Stomach (tissue), 9 donors: ENCODE data around the gene SLC35G2. TPM values are rescaled to one million over a fixed set of nuclear protein-coding genes. Genes with fewer than 3 reads are reported as not detected.
"Not testable (repeated sequence)": the region's sequence is repeated elsewhere in the genome, so short reads cannot be mapped to it uniquely, and the experiment has no call there.

Experiments used
- DNase-seq, 2 donors: peaks; one replicate each; pipeline versions ENCODE4 v3.0.0 to v3.0.0-alpha.2; 2013 to 2019
- H3K27ac ChIP-seq, 5 donors: fragments of 200-600 bp in 4 of 5; sonication (generic) in 4 of 5; one replicate each; pipeline ENCODE4 v1.5.1; 2013 to 2019; ENCODE audit warnings: mild to moderate bottlenecking in 1 of 5, moderate library complexity in 1 of 5
- H3K27me3 ChIP-seq, 3 donors: fragments of 200-600 bp; sonication (generic); one replicate each; pipeline ENCODE4 v1.5.1; 2017 to 2019; ENCODE audit warnings: mixed run types in 1 of 3
- H3K36me3 ChIP-seq, 4 donors: fragments of 200-600 bp; sonication (generic); 1 replicate in 3 of 4; 2 replicates in 1 of 4; pipeline ENCODE4 v1.5.1; 2016 to 2019
- H3K4me1 ChIP-seq, 4 donors: fragments of 200-600 bp; sonication (generic); one replicate each; pipeline ENCODE4 v1.5.1; 2016 to 2019
- H3K4me3 ChIP-seq, 4 donors: fragments of 200-600 bp; sonication (generic) in 3 of 4; one replicate each; pipeline ENCODE4 v1.5.1; 2016 to 2019; ENCODE audit warnings: mild to moderate bottlenecking in 1 of 4
- H3K9me3 ChIP-seq, 4 donors: fragments of 200-600 bp; sonication (generic); one replicate each; pipeline ENCODE4 v1.5.1; 2016 to 2019
- EP300 ChIP-seq: sonication (generic); formaldehyde crosslinking; IDR thresholded peaks from one replicate; pipeline ENCODE4 v1.6.1; 2017; ENCODE audit warnings: antibody characterized with exemption
- POLR2A ChIP-seq, 4 donors: fragments of 450-650 bp; IDR thresholded peaks; one replicate each; pipeline ENCODE4 v1.6.1; 2016; ENCODE audit warnings: antibody characterized with exemption in 4 of 4, control low read depth in 2 of 4, mild to moderate bottlenecking in 1 of 4, moderate library complexity in 1 of 4
- POLR2AphosphoS5 ChIP-seq, 3 donors: sonication (generic); formaldehyde crosslinking; IDR thresholded peaks; one replicate each; pipeline ENCODE4 v1.6.1; 2016; ENCODE audit warnings: antibody characterized with exemption in 3 of 3
- WGBS, 5 donors: extraction: QIAGEN DNeasy Blood & Tissue Kit in 3 of 5; methylation state at CpG; one replicate each; pipeline versions ENCODE4 v1.1.5 to v1.1.7; 2013 to 2018; 5-methylcytosine and 5-hydroxymethylcytosine counted together
- intact Hi-C: fragments of 100-400 bp; cut with DNase I; formaldehyde crosslinking; loops from one replicate; pipeline ENCODE4 v1.15.1; 2023; ENCODE audit warnings: low total_unique reads
- polyA plus RNA-seq, 3 donors: library from polyadenylated mRNA; stranded (reverse); fragments of 200-250 nt; gene quantifications; one replicate each; pipeline ENCODE4 v1.2.3, GENCODE V29; 2013
- total RNA-seq, 5 donors: library from RNA; depleted of rRNA; stranded (reverse); fragments of >200 nt; gene quantifications; one replicate each; pipeline versions ENCODE4 v1.1.0 to v1.2.3, GENCODE V29; 2014 to 2016
- TF ChIP-seq, protein P1 (sequence below), 7 experiments: fragments of 450-650 bp in 4 of 7; fragments of 200-600 bp in 3 of 7; sonication (generic) in 3 of 7; IDR thresholded peaks; one replicate each; pipeline ENCODE4 v1.5.1; 2016 to 2019; ENCODE audit warnings: antibody characterized with exemption in 7 of 7, control low read depth in 2 of 7, mild to moderate bottlenecking in 1 of 7
- donor health status: healthy with polysubstance abuse.
- donor health status: Bipolar disorder and iron deficiency.
- donor health status: healthy.

Gene SLC35G2
- total and polyA plus RNA-seq, 8 donors = 0.45 to 8.3 (median 2.0) TPM; not detected in 1

DNA sequence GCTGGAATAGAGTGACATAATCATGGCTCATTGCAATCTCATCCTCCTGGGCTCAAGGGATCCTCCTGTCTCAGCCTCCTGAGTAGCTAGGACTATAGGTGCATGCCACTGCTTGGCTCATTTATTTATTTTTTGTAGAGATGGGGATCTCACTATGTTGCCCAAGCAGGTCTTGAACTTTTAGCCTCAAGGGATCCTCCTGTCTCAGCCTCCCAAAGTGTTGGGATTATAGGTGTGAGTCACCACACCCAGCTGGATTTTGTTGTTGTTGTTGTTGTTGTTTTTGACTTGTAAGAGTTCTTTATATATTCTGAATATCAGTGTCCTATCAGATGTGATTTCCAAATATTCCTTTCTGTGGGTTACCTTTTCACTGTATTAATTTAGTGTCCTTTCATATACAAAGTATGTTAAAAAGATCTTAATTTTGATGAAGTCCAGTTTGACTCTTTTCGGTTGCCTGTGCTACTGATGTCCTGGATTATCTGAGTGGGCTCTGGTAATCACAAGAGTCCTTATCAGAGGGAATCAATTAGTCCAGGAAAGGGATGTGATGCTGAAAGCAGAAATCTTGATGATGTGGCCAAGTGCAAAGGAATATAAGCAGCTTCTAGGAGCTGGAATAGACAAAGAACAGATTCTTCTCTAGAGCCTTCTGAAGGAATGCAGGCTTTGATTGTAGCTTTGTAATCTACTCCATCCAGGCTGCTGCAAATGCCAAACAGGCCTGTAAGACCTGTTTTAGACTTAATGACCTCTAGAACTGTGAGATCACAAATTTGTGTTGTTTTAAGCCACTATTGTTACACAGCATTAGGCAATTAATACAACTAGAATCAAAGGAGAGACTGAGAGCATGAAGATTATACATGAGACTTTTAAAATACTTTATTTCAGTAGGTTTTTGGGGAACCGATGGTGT, 73.3 kb downstream of the SLC35G2 start:
- DNase-seq = no peak
- intact Hi-C loops = no loop called here
- H3K27me3 ChIP-seq = no peaks in the 10 kb centered on the region
- TF ChIP-seq POLR2AphosphoS5 (IDR thresholded peaks at IDR 0.05) (no peak), POLR2A (IDR thresholded peaks at IDR 0.05) (no peak), EP300 (no peak)
- TF ChIP-seq, protein P1, sequence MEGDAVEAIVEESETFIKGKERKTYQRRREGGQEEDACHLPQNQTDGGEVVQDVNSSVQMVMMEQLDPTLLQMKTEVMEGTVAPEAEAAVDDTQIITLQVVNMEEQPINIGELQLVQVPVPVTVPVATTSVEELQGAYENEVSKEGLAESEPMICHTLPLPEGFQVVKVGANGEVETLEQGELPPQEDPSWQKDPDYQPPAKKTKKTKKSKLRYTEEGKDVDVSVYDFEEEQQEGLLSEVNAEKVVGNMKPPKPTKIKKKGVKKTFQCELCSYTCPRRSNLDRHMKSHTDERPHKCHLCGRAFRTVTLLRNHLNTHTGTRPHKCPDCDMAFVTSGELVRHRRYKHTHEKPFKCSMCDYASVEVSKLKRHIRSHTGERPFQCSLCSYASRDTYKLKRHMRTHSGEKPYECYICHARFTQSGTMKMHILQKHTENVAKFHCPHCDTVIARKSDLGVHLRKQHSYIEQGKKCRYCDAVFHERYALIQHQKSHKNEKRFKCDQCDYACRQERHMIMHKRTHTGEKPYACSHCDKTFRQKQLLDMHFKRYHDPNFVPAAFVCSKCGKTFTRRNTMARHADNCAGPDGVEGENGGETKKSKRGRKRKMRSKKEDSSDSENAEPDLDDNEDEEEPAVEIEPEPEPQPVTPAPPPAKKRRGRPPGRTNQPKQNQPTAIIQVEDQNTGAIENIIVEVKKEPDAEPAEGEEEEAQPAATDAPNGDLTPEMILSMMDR (IDR thresholded peaks at IDR 0.05) = no peak
- peaks cover 0 to 13% (median 4%) of the 10 kb centered on the region in 4 donors for H3K9me3 ChIP-seq
- peaks cover 0 to 5% (median 0%) of the 10 kb centered on the region in 4 donors for H3K36me3 ChIP-seq
- H3K27ac ChIP-seq = no peak overlapping the region
- peaks cover 7 to 32% (median 19%) of the 10 kb centered on the region in 4 donors for H3K4me1 ChIP-seq
- WGBS, 5 donors = 47 to 51% (median 50%) methylated on average over 2 of the region's 2 CpGs
- H3K4me3 ChIP-seq = no peak overlapping the region

DNA sequence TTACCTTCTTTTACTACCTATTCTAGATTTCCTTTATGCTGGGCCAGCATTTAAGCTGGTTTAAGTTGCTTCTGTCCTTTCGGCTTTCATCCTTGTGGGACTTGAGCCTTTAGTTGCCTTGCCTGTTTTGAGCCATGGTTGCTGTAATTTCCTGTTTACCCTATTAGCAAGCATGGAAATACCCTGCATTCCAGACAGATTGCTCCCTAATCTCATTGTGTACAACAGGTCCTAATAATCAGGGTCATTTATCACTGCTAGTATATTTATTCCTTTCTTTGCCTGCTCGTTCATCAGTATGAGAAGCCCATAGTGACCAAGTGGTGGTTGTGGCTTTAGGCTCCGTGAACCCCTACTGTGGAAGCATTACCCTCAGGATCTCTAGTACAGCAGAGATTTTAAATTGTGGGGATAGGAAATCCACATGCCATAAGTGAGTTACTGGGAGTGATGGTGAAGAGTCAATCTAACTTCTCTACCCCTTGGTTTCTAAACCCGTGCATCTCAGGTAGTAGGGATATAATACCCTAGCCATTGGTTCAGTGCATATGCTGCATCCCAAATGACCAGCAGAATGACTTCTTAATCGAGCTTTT, 75.0 kb downstream of the SLC35G2 start:
- DNase-seq = peak in 1 of 2 donors; percentile 21
- H3K4me3 ChIP-seq = no peak overlapping the region
- peak in 2 of 3 donors; percentile 31 to 62 for TF ChIP-seq POLR2AphosphoS5 (IDR thresholded peaks at IDR 0.05)
- TF ChIP-seq, protein P1 (IDR thresholded peaks at IDR 0.05) = no peak
- intact Hi-C loops = no loop called here
- H3K9me3 ChIP-seq = peaks cover 0 to 13% (median 4%) of the 10 kb centered on the region in 4 donors
- H3K27me3 ChIP-seq = no peaks in the 10 kb centered on the region
- 52 to 59% (median 54%) methylated on average over 5 of the region's 5 CpGs for WGBS, 5 donors
- H3K4me1 ChIP-seq = peaks cover 7 to 43% (median 26%) of the 10 kb centered on the region in 4 donors
- H3K36me3 ChIP-seq = peaks cover 0 to 5% (median 0%) of the 10 kb centered on the region in 4 donors
- H3K27ac ChIP-seq = peak overlapping the region in 2 of 5 donors; percentile 48 to 58

DNA sequence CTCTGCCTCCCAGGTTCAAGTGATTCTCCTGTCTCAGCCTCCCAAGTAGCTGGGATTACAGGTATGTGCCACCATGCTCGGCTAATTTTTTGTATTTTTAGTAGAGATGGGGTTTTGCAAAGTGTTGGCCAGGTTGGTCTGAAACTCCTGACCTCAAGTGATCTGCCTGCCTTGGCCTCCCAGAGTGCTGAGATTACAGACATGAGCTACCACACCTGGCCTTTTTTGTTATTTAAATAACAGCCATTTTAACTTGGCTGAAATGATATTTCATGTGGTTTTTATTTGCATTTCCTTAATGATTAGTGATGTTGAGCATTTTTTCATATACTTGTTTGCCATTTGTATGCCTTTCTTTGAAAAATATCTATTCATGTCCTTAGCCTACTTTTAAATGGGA, 78.2 kb downstream of the SLC35G2 start:
- peaks cover 16 to 70% (median 35%) of the 10 kb centered on the region in 4 donors for H3K4me1 ChIP-seq
- H3K27ac ChIP-seq, H3K4me3 ChIP-seq, DNase-seq, intact Hi-C loops, H3K9me3 ChIP-seq, H3K36me3 ChIP-seq, H3K27me3 ChIP-seq: not testable (repeated sequence)
- 60 to 91% (median 77%) methylated on average over 1 of the region's 1 CpG for WGBS, 5 donors

DNA sequence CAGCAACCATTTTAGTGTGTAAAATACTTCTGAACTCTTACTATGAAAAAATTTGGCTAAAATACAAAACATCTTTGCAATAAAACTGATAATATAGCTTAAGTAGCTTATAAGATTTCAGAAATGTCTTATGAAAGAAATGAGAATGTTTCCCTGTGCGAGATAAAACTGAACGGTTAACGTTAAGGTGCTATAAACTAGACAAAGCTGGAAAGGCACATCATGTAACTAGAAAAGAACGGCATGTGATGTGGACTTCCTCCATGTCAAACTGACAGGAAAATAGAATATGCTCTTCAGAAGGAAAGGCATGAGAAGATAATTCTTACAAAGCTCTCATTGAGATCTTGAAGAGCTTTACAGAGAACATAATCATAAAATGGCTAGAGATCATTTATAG, 79.6 kb downstream of the SLC35G2 start:
- Histone ChIP-seq H3K4me1 (peaks cover 16 to 65% (median 30%) of the 10 kb centered on the region in 4 donors), H3K27me3 (no peaks in the 10 kb centered on the region), H3K36me3 (peaks cover 0 to 6% (median 0%) of the 10 kb centered on the region in 4 donors), H3K9me3 (peaks cover 0 to 5% (median 2%) of the 10 kb centered on the region in 4 donors), H3K27ac (no peak overlapping the region), H3K4me3 (no peak overlapping the region)
- 60 to 85% (median 74%) methylated on average over 4 of the region's 4 CpGs for WGBS, 5 donors
- no peak for DNase-seq
- intact Hi-C loops = no loop called here
- TF ChIP-seq POLR2AphosphoS5 (IDR thresholded peaks at IDR 0.05) (no peak), EP300 (no peak), POLR2A (IDR thresholded peaks at IDR 0.05) (no peak)
- TF ChIP-seq, protein P1 (IDR thresholded peaks at IDR 0.05) = no peak
